WI38 (cell line): ENCODE data around the gene UQCRH.

Experiments
- H3K4me3 ChIP-seq: 2 replicates; pipeline ENCODE4 v1.5.1; 2011; ENCODE audit warnings: low read depth, mild to moderate bottlenecking, control low read depth, low read length
- CTCF ChIP-seq: IDR thresholded peaks from 2 replicates; pipeline ENCODE4 v1.5.1; 2012; ENCODE audit warnings: low read depth, mild to moderate bottlenecking, control low read depth, low read length

Gene UQCRH

DNA sequence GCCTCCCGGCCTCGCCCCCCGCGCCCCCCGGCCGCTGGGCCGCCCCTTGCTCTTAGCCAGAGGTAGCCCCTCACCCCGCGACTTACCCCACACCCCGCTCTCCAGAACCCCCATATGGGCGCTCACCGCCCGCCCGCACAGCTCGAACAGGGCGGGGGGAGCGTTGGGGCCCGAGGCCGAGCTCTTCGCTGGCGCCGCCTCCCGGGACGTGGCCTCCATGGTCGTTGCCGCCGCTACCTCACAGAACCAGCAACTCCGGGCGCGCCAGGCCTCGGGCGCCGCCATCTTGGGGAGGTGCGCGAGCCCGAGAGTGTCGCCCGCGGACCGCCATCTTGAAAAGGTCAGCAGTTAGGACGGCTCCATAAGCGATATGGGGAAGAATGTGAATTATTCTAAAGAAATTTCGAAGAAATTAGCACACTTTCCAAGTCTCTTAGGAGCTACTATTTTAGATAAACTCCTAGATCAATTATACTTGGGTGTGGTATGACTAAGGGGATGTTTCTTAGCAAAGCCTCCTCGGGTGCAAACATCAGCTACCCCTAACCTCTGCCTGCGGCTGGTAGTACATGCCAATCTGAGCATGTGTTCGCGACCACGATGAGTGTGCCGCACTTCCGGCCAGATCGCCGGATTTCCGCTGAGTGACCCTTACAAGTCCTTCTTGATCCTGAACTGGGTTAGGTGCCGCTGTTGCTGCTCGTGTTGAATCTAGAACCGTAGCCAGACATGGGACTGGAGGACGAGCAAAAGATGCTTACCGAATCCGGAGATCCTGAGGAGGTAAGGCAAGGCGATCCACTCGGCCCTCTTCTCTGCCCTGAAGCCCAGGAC lies at the start of gene UQCRH, which contains the start of gene LRRC41:
UQCRH (plus strand) TSS at position 661 of the 834 bp plus-strand sequence; CDS start at position 730, 69 bp downstream.
LRRC41 (minus strand) TSS at position 579 of the 834 bp plus-strand sequence; CDS start at position 285, 294 bp downstream.
- peak within 1 kb of the TSS; percentile 88 for H3K4me3 ChIP-seq
- no peak for TF ChIP-seq CTCF

DNA sequence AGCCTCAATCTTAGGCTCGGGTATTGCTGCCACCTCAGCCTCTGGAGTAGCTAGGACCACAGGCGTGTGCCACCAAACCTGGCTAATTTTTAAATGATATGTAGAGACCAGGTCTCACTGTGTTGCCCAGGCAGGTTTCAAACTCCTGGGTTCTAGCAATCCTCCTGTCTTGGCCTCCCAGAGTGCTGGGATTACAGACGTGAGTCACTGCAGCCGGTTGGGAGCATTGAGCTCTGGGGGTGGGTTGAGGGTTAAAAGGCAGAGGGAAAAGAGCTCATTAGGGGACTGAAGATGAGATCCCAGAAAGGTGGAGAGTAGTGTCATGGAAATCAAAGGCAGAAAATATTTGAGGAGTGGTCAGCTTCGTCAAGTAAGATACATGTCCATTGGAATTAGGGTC lies 48.8 kb upstream of the UQCRH start:
- no peak for TF ChIP-seq CTCF
- H3K4me3 ChIP-seq: no peak overlapping the region

- no peak for TF ChIP-seq CTCF
Observed at GRCh38 chr1:46256523-46256922, 47.0 kb upstream of the UQCRH start.

GRCh38 chr1:46262508-46262907 lies 41.0 kb upstream of the UQCRH start:
- TF ChIP-seq CTCF: no peak
- no peak overlapping the region for H3K4me3 ChIP-seq

More at GRCh38 chr1:46256523-46256922, 47.0 kb upstream of the UQCRH start:
- H3K4me3 ChIP-seq: no peak overlapping the region

DNA sequence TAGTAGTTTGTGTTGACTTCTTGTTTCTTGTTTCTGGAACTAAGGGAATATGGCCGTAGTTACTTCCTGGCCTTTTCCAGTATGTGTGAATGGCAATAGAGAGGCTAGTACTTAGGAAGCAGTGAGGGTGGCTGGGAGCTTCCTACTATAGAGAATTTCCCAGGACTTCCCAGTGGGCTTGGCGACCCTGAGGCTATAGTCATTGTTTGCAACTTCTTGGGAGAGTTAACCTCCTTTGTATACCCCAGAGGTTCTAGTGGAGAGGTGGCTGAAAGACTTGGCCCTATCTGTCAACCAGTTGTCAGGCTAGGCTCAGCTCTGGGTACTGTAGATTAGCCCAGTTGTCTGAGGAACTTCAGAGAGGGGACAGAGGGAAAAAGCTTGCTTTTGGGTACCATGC lies 40.4 kb upstream of the UQCRH start:
- no peak for TF ChIP-seq CTCF
- H3K4me3 ChIP-seq: no peak overlapping the region

GRCh38 chr1:46268578-46268977 lies 34.9 kb upstream of the UQCRH start:
- no peak for TF ChIP-seq CTCF
- no peak overlapping the region for H3K4me3 ChIP-seq

- no peak for TF ChIP-seq CTCF
- H3K4me3 ChIP-seq: no peak overlapping the region
Observed at GRCh38 chr1:46274225-46275029, 29.1 kb upstream of the UQCRH start.
